Activated CD4-positive, alpha-beta T cell treated with anti-CD3 and anti-CD28 coated beads, Interleukin-2, Interleukin-6, amounts not matched to agents 100 ng/mL and 50 ng/mL, durations not matched to agents 16 hours and 8 hours (primary cell): Measurements from ENCODE around the gene UNC50.
"Not testable (repeated sequence)": the region's sequence is repeated elsewhere in the genome, so short reads cannot be mapped to it uniquely, and the experiment has no call there.

Experiments used
- DNase-seq: peaks from one replicate; pipeline ENCODE4 v3.0.0-alpha.2; 2020

The UNC50 gene

DNA sequence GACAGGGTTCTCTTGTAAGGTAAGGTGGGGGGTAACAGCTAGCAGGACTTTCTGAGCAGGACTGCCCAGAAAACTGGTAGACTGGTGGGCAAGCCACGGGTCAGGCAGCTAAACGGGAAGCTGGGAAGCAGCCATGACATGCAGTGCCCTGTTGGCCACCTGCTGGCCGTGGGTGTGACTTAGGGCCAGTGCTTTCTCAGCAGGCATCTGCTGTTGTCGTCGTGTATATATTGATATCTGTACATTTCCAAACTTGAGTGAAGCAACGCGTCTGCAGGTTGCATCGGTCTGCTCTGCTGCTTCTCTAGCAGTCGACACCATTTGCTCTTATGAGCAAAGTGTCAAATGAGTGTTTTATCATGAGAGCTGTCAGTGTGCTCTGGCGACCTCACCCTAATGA, 31.1 kb upstream of the UNC50 start:
- no peak for DNase-seq

DNA sequence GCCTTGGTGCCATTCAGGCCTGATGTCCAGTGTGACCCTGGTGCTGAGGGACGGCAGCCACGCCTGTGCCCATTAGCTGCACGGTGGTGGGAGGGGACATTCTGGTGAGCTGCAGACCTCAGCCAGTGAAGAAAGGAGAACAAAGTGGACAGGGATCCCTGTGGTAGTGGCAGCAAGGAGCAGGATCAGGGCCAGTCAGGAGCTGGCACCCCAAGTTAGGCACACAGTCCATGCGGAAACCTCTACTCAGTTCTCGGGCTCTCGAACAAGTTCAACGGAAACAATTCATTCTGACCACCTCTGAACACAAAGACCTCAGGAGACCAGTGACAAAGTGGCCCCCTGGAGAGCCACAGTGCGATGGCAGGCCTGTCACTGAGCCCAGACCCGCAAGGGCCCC, 30.2 kb upstream of the UNC50 start:
- DNase-seq: no peak

DNA sequence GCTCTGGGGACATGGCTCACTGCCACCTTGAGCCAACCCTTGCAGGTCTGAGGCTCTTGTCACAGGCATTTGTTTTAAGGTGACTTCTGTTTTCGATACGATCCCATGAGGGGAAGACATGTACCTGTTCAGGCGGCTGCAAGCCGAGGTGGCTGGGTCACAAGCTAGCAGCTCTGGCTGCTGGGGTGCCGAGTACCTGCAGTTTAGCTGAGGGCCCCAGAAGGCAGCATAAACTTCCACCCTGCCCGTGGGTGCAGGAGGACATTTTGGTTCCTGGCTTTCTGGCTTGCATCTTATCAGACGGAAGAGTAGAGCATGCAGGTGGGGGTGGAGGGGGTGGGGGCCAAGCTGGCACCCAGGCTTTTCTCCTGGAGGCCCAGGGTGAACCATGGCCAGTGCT, 28.5 kb upstream of the UNC50 start:
- no peak for DNase-seq

DNA sequence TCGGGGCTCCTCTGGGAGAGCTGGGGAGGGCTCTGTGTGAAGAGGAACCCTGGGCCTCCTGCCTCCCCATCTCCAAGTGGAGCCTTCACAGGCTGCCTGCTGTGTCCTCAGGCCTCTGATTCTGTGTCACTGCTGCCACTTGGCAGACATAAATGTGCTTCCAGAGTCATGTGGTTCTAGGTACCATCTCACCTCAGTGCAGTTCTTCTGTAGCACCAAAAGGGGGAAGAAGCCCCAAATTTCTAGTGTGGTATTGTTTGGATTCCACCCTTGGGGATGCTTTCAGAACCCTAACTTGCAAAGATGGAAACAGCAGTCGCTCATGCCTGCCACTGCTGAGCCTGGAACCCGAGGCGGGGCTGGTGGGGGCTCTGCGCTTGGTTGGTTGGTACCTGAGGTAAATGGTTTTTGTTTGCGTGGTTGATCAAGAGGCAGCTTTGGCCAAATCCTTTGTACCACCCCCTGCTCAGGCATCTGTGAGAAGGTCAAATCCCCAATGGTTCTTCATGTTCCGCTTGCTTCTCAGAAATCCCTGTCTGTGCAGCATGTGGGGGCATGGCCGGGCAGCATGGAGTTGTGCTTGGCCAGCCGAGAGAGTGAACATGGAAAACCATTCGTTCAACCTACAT, 27.6 kb upstream of the UNC50 start:
- no peak for DNase-seq

DNA sequence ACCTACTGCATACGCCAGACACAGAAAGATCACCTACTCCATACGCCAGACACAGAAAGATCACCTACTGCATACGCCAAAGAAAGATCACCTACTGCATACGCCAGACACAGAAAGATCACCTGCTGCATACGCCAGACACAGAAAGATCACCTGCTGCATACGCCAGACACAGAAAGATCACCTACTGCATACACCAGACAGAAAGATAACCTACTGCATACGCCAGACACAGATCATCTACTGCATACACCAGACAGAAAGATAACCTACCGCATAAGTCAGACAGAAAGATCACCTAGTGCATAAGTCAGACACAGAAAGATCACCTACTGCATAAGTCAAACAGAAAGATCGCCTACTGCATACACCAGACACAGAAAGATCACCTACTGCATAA, 25.9 kb upstream of the UNC50 start:
- no peak for DNase-seq

DNA sequence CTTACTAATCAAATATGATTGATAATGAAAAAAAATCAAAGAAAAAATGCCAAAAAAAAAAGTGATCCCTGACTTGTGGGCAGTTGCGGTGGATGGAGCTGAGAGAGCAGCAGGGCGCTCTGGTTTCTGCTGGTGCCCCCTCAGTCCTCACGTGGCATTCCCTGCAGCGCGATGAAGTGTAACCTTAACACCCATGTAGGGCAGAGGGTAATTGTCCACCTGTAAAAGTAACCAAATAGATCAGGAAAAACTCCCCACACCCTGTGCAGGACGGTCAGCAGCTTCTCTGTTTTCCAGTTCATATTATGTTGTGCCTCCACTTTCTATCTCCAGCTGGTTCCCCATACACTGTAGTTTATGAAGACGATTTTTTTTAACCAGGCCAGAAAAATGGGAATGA, 25.1 kb upstream of the UNC50 start:
- no peak for DNase-seq

DNA sequence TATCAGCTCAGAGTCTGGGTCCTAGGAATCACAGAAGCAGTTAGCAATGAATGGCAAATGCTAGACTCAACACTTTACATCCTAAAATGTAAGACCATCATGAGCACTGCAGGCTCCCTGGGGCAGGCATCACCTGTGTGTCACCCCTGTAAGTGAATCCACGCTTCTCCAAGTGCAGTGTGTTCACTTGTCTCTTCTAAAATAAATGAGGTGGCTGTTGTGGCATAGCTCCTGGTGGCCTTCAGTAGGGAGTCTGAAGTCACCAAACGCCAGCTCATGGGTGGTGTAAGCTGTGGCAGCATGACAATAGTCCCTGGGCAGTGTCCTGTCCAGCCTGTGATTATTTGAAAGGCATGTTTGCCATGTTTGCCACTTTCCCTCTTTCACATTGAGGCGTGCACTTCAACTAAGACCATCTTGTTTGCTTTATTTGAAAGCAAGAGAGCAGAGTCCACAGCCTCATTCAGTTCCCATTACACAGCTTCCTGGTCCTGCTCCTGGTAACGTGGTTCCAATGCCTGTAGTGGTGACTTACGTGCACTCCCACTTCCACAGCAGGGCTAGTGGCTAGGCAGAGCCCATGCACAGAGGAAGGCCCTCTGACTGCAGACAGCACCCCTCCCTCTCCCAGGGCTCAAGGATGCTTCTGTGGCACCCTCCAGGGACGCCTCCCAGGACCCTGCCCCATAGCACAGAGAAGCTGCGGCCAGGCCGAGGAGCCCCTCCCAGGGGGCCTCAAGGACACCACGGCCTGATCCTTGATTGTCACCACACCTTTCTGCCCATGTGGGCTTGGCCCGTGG, 24.4 kb upstream of the UNC50 start:
- DNase-seq: no peak

DNA sequence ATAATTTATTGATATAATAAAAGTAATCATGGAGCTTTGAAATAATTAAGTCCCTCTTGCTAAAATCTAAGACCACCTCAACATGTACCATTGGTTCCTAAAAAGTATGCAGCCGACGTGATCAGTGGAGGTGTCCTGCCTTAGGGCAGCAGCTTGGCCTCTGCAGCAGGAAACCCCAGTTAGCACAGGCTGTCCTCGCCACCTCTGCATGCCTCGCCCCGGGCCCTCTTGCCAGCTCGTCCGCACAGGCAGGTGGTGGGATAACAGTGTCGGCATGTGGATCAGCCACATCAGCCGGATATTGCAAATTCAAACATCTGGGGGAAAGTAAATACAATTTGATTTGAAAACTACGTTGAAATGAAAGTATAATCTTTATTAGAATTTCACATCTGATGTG, 23.0 kb upstream of the UNC50 start:
- no peak for DNase-seq

DNA sequence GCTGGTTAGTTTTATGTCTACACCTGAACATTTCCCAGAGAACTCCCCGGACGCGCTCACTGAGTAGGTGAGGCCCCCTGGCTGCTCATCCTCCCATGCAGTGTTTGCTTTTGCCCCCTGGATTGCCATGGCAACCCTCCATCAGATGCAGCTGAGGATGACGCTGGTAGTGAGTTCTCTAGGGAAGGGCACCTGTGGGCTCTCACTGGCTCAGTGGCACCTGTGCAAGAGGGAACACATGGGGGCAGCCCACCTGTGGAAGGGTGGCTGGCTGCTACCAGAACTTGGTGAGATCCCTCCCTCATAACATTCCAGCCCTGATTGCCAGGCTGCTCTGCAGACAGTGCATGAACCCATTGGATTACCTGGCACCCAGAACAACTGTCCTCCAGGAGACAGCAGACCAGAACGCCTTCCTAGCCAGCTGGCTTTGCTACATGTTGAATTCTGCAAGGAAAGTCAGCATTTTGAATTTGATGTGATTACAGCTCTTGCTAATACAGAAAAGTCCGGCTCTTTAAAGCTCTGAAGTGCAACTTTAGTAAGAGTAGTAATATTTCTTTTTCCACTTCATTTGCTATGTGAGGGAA, 21.7 kb upstream of the UNC50 start:
- DNase-seq: no peak

DNA sequence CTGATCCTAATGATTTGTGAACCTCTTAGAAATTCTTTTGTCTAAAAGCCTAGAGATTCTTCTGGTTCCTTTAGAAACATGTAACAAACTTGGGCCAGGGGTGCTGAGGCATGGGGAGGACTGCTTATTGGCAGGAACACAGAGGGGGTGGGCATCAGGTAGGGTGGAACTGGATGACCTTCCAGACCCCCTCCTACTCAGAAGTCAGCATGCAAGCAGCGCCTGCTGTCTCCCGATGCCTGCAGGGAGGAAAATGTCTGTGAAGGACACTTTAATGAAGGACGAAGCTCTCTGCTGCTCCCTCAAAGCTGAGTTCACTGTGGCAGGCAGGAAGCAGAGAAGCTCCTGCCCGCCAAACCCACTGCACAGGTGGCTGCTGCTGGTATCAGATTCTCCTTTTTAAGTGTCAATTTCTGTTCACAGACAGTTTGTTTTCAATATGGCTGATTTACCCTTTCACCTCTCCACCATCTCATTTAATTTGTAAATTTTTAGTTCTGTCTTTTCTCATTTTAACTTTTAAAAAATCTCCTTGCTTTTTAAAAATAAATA, 19.4 kb upstream of the UNC50 start:
- DNase-seq: no peak

DNA sequence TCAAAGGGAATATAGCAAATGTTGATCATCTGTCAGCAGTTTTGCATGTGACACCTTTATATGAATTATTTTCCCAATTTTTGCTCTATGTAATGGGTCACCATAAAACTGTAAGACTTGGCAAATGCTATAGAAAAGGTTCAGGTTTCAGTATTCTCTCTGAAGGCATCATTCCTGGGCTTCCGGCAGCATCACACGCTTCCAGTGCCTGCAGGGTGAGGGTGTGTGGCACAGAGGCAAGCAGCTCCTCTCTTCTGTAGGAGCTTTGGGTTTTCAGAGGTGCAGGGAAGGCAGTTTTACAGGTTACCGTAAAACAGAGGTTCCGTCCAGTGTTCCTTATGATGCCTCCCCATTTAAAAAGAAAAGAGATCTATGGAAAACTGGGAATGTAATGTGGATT, 18.9 kb upstream of the UNC50 start:
- DNase-seq: no peak

DNA sequence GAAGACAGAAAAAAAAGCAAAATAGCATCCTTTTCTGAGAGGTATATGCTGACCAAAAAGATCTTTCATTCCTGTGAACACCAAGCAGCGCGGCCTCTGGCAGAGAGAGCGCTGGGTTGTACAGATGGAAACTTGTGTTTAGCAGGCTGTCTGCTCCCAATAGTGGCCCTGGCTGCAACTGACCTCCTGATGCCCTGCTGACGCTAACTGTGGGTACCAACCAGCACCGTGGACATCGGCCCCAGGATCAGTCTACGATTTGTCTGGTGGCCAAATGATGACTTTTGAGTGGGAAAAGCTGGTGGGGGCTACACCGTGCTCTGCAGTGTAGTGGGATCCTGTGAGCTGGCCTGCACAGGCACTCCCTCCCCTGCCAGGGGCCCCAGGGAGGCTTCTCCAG, 15.8 kb upstream of the UNC50 start:
- DNase-seq: no peak

DNA sequence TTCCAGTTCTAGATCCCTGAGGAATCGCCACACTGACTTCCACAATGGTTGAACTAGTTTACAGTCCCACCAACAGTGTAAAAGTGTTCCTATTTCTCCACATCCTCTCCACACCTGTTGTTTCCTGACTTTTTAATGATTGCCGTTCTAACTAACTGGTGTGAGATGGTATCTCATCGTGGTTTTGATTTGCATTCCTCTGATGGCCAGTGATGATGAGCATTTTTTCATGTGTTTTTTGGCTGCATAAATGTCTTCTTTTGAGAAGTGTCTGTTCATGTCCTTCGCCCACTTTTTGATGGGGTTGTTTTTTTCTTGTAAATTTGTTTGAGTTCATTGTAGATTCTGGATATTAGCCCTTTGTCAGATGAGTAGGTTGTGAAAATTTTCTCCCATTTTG, 13.7 kb upstream of the UNC50 start:
- DNase-seq: not testable (repeated sequence)

DNA sequence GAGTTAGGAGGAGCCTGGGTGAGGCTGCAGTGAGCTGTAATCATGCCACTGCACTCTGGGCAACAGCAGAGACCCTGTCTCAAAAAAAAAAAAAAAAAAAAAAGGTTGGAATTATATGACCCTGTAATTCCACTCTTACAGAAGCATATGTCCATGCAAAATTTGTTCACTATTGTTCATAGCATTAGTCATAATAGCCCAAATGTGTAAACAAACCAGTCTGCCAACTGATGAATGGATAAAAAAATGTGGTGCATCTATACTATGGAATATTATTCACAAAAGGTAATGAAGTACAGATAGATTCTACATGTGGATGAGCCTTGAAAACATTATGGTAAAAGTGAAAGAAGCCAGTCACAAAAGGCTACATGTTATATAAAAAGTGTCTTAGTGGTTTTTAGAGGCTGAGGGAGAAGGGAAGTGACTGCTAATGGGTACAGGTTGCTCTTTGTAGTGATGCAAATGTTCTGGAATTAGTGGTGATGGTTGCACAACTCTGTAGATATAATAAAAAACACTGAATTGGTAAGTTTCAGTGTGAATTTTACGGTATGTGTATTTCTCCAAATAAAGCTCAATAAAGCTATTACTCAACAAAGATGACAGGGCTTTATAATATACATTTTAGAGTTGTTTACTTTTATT, 9.5 kb upstream of the UNC50 start:
- no peak for DNase-seq

DNA sequence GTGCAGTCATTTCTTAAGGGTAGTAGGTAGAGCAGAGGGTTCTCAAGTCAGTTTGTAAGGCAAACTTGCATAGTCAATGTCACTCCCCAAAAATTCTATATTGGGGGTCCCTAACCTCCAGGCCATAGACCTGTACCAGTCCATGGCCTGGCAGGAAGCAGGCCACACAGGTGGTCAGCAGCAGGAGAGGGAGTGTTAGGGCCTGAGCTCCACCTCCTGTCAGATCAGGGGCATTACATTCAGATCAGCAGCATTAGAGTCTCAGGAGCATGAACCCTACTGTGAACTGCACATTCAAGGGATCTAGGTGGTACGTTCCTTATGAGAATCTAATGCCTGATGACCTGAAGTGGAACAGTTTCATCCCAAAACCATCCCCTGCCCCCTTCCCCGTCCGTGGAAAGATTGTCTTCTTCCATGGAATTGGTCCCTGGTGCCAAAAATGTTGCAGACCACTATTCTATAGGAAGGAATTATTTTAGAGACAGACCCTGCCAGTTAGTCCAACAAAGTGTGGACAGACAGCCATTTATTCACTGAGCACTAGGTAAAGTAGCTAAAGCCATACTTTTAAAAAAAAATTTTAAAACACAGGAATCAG, 6.8 kb upstream of the UNC50 start:
- peak; percentile 44 for DNase-seq

DNA sequence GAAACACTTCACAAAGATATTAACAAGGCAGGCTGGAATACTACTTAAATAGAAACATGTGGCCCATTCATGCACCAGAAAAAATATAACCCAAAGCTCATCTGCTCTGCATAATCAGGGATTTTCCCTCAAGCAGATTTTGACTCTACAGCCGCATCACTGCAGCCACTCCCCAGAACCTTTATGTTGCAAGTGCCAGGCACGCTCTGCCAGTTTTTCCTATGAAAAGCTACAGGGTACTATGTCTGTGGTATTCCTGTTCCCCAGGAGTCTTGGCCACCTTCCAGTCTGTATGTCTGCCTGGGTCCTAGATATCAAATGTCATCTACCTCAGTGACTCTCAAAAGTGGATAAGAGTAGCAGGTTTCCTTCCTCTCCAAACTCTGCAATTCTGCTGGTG, 3.8 kb upstream of the UNC50 start:
- DNase-seq: no peak

DNA sequence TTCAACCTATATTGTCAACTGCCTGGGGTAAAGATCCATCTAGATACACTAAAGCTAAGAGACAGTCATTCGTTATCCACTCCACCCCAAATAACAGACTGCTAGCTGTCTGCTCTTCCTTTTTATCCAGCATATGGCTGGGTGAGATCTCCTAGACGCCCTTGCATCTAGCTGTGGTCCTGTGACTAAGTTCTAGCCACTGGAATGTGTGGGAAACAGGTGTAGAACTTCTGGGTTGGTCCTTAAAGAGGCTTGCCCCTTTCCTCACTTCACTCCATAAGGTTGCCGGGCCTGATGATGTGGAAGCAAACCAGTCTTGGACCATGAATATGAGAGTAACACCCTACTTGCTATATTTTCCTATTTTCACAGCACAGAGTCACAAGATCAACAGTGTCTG, 3.3 kb upstream of the UNC50 start:
- no peak for DNase-seq

DNA sequence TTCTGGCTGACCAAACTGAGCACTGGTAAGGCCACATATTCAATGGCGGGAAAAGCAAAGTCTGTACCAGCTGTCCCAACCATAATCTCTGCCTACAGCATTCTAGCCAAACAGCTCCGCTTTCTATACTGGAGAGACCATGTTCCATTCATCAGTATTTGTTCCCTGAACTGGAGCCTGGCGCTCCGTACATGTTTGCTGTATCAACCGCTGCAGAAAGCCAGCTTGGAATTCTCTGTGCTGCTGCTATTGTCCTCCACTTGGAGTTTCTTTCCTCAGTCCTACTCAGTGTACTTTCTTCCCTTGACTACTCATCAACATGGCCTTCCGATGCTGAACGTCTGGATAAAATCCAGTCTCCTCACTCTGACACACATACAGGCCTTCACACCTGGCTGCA, 2.0 kb upstream of the UNC50 start:
- no peak for DNase-seq

DNA sequence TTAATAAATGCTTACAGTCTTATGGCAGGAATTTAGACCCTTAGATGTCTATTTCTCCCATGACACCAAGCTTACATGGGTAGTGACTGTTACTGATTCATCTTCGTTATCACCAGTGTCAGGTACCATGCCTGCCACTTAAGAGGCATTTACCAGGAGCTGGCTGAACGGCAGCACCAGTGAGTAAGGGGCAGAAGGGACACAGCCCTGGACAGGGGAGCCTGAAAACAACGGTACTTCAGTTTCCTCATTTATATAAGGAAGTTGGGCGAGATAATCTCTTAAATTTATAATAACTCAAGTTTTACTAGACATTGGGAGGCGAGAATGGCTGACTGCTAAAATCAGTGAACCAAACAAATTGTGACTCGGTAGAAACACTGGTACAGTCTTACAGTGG, 1.3 kb upstream of the UNC50 start:
- no peak for DNase-seq

DNA sequence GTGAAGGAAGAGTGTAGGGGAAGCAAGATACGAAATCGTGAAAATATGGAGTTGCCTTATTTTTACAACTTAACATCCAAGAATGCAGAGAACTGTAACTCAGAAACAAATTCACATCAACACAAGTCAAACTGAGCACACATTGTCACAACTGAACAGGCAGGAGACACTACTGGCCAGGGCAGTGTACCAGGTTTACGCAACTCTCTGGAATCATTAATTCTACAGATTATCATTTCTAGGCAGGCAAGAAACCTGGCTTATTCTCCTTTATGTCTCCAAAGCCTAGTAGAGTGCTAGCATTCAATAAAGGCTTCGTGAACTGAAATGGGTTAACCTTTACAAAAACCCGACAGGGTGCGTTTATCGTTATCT, 661 bp upstream of the UNC50 start:
- DNase-seq: no peak

DNA sequence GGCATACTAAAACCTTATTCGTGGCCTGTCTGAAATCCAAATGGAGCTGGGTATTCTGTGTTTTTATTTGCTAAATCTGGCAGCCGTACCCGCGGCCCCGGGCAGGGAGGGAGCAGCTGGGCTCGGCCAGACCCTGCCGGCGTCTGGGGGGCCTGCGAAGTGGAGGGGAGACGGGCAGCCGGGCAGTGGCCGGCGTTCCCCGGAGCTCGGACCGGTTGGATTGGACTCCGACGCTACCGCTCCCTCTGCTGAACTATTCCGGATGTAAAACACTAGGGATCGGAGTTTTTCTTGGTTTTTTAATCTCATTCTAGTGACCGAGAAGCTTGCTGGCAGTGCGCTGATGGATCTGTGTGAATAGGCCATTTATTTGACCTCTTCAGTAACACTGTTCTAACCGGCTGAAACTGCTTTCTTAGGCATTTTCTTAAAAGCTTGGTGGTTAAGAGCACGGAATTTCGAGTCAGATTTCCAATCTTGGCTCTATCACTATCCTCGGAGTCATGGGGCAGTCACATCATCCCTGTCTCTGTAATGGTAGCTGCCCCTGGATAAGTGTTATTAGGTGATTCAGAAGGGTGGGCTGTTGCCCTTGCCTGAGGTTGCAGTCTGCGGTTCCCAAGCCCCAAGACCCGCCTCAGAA, 694 bp downstream of the UNC50 start:
- no peak for DNase-seq

DNA sequence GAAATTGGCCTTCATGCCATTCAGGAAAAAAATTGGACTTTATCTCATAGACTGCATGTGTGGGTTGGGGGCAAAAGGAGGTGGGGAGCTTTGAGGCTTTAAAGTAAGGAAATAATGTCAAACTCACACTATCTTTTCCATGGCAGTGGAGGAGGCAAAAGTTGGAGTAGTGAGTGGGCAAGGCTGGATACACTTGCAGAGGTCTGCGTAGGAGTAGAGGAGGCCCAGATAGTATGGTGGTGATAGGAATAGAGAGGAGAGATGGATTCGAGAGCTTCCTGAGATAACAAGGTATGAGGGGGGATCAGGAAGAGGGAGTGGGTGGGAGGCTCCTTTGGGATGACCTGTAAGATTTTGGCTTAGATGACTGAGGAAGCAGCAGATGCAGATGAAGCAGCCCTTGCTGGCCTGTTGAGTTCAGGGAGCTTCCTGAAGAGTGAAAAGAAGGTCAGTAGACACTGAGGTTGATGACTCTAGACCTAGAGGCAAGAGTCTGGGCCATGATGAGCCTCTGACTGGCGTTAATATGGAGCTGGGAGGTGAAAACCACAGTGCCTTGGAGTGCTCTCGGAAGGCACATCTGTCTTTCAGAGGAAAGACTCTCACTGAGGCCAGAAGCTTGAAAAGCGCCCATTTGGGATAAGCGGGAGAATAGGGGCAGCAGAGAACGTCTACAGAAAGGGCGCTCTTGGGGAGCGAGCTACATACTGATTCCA, 5.8 kb downstream of the UNC50 start:
- DNase-seq: no peak
